Measurements from ENCODE around the gene DNASE2B. TPM values are rescaled to one million over a fixed set of nuclear protein-coding genes. Genes with fewer than 3 reads are reported as not detected.
A peak's percentile ranks its signal among the peaks of the same experiment; 100 is the strongest.

DNASE2B gene
- total RNA-seq, 1 donor from 2014 or later, result not detected

DNA sequence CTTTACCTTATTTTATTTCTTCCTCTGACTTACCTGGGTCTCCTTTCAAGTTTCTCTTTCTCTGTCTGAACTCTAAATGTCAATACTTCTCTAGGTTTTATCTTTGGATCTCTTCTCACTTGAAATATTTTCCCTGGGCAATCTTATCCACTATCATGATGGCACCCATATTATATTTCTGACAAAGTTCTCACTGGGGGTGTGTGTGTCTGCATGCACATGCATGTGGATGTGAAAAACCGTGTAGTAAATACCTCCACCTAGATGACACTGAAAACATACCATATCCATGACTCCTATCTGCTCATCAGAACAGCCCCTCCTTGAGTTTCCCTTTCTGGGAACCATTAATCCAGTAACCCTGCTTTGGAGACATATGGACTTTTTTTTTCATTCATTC lies 30.9 kb downstream of the DNASE2B start:
- Histone ChIP-seq H3K4me1 (no peaks in the 10 kb centered on the region), H3K9me3 (no peaks in the 10 kb centered on the region), H3K27ac (no peak overlapping the region), H3K4me3 (no peak overlapping the region), H3K27me3 (no peaks in the 10 kb centered on the region), H3K36me3 (no peaks in the 10 kb centered on the region)
- intact Hi-C loops (cut with DNase I), result no loop called here
- DNase-seq (ENCODE audit: extremely low spot score in 2 of 2), result no peak
- TF ChIP-seq POLR2A (IDR thresholded peaks at IDR 0.05) (no peak), POLR2AphosphoS5 (IDR thresholded peaks at IDR 0.05; ENCODE audit: insufficient read depth in 1 of 2, low read depth in 1 of 2) (no peak)
- TF ChIP-seq, protein P1, sequence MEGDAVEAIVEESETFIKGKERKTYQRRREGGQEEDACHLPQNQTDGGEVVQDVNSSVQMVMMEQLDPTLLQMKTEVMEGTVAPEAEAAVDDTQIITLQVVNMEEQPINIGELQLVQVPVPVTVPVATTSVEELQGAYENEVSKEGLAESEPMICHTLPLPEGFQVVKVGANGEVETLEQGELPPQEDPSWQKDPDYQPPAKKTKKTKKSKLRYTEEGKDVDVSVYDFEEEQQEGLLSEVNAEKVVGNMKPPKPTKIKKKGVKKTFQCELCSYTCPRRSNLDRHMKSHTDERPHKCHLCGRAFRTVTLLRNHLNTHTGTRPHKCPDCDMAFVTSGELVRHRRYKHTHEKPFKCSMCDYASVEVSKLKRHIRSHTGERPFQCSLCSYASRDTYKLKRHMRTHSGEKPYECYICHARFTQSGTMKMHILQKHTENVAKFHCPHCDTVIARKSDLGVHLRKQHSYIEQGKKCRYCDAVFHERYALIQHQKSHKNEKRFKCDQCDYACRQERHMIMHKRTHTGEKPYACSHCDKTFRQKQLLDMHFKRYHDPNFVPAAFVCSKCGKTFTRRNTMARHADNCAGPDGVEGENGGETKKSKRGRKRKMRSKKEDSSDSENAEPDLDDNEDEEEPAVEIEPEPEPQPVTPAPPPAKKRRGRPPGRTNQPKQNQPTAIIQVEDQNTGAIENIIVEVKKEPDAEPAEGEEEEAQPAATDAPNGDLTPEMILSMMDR (IDR thresholded peaks at IDR 0.05), result no peak

DNA sequence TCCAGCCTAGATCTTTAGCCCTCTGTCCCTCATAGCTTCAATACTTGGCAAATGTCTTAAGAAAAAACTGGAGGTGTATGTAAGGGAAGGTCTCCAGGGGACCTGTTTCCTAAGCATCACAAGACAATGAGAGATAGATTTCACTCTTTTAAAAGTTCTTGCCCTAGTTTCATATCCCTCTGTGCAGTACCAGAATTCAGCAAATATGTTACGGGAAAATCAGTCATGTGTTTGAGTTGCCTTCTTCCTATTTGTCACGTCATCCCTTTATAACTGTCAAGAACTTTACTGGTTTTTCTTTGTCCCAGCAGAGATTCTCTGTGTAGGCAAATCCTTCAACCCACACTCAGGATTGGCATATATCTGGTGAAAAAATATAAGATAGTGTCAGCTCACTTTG lies 32.3 kb downstream of the DNASE2B start:
- no peak overlapping the region for H3K27ac ChIP-seq
- H3K4me3 ChIP-seq, result no peak overlapping the region
- no peaks in the 10 kb centered on the region for H3K4me1 ChIP-seq
- TF ChIP-seq POLR2A (IDR thresholded peaks at IDR 0.05) (no peak), POLR2AphosphoS5 (IDR thresholded peaks at IDR 0.05; ENCODE audit: insufficient read depth in 1 of 2, low read depth in 1 of 2) (no peak)
- TF ChIP-seq, protein P1 (IDR thresholded peaks at IDR 0.05), result no peak
- intact Hi-C loops (cut with DNase I), result loop anchor here (5.0 to 10.0 kb wide), 2 partner anchors 324 to 498 kb away; no protein-coding TSS in a partner anchor
- H3K9me3 ChIP-seq, result no peaks in the 10 kb centered on the region
- DNase-seq (ENCODE audit: extremely low spot score in 2 of 2), result no peak
- no peaks in the 10 kb centered on the region for H3K27me3 ChIP-seq
- no peaks in the 10 kb centered on the region for H3K36me3 ChIP-seq

DNA sequence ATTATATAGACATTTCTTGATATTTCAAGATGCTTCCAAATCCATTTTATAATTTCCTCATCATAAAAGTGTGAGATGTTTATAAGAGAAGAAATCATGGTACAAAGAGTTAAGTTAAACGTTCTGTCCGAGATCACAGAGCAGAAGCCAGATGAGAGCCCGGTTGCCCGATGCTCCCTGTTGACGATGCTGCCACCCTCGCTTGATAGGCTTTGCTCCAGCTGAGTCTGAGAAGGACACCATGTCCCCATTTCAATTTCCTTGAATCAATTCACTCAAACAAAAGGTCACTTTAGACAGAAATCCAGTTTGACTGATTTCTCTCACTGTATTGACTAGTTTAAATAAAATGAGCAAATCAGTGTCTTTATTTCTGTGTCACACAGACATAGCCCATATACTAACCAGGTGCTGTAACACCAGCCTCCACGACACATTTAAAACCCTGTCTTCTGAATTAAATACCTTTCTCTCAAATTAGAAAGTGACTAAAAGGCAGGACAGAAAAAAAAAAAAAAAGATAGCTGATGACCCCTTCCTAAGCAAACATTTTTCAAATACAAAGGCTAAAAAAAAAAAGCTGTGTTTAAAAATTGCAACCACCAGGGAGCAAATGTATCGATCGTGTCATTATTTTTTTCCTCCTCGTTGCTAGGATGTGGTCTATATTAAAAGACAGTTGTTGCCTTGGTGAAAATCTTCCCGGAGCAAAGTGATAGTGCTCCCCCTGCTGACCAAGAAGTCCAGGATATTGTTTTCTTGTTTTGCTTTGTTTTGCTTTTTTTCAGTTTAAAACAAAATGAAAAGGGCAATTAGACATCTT lies 35.2 kb downstream of the DNASE2B start:
- H3K27ac ChIP-seq, result no peak overlapping the region
- DNase-seq (ENCODE audit: extremely low spot score in 2 of 2), result no peak

DNA sequence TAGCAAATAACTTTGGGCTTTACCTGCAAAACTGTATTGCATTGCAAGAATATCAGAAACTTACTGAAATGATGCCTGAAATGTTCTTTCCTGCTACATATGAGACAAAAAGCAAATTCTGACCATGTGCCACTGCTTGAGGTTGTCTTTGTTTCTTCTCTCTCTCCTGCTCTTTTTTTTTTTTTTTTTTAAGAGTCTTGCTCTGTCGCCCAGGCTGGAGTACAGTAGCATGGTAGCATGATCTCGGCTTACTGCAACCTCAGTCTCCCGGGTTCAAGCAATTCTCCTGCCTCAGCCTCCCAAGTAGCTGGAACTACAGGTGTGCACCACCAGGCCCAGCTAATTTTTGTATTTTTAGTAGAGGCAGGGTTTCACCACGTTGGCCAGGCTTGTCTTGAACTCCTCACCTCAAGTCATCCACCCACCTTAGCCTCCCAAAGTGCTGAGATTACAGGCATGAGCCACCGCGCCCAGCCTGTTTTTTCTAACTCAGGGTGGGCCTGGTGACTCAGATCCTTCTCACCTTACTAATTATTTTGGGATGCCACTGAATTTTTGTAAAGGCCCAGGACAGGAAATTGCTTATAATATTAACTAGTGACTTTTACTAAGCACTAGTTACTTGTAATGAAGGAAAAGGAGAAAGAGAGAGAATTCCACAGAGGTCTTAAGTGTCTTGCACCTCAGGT lies 35.9 kb downstream of the DNASE2B start:
- no peak for TF ChIP-seq POLR2AphosphoS5 (IDR thresholded peaks at IDR 0.05; ENCODE audit: insufficient read depth in 1 of 2, low read depth in 1 of 2)
- TF ChIP-seq, protein P1 (IDR thresholded peaks at IDR 0.05), result no peak
- no peak for TF ChIP-seq POLR2A (IDR thresholded peaks at IDR 0.05)
- no peak overlapping the region for H3K4me3 ChIP-seq
- H3K36me3 ChIP-seq, result no peaks in the 10 kb centered on the region
- H3K27ac ChIP-seq, result no peak overlapping the region
- DNase-seq (ENCODE audit: extremely low spot score in 2 of 2), result no peak
- no peaks in the 10 kb centered on the region for H3K4me1 ChIP-seq
- intact Hi-C loops (cut with DNase I), result loop anchor here (5.0 to 10.0 kb wide), 2 partner anchors 321 to 502 kb away; no protein-coding TSS in a partner anchor
- no peaks in the 10 kb centered on the region for H3K27me3 ChIP-seq
- H3K9me3 ChIP-seq, result no peaks in the 10 kb centered on the region

More for the DNA sequence above, 35.2 kb downstream of the DNASE2B start:
- TF ChIP-seq POLR2AphosphoS5 (IDR thresholded peaks at IDR 0.05; ENCODE audit: insufficient read depth in 1 of 2, low read depth in 1 of 2), result no peak
- TF ChIP-seq, protein P1 (IDR thresholded peaks at IDR 0.05), result peak; percentile 72 to 82 (median 77)
- H3K4me1 ChIP-seq, result no peaks in the 10 kb centered on the region
- H3K36me3 ChIP-seq, result no peaks in the 10 kb centered on the region
- no peaks in the 10 kb centered on the region for H3K9me3 ChIP-seq
- peak overlapping the region in 1 of 2 donors; percentile 17 for H3K4me3 ChIP-seq
- H3K27me3 ChIP-seq, result no peaks in the 10 kb centered on the region
- intact Hi-C loops (cut with DNase I), result loop anchor here (5.0 to 10.0 kb wide), 2 partner anchors 321 to 501 kb away; no protein-coding TSS in a partner anchor

Data from vagina (tissue), 2 donors.